Measurements from ENCODE around the gene C5orf46. TPM values are rescaled to one million over a fixed set of nuclear protein-coding genes. Genes with fewer than 3 reads are reported as not detected.
"Not testable (repeated sequence)": the region's sequence is repeated elsewhere in the genome, so short reads cannot be mapped to it uniquely, and the experiment has no call there.

Gene C5orf46
- total RNA-seq, 4 donors from 2014 or later = not detected

GRCh38 chr5:147876141-147876540 is 30.2 kb downstream of the C5orf46 start:
- no peak overlapping the region for H3K27ac ChIP-seq
- H3K4me1 ChIP-seq = no peaks in the 10 kb centered on the region
- H3K36me3 ChIP-seq = no peaks in the 10 kb centered on the region
- DNase-seq (ENCODE audit: low spot score in 2 of 2) = no peak
- no peaks in the 10 kb centered on the region for H3K9me3 ChIP-seq
- no peak overlapping the region for H3K4me3 ChIP-seq
- TF ChIP-seq POLR2A (IDR thresholded peaks at IDR 0.05) (no peak), EP300 (IDR thresholded peaks at IDR 0.05) (no peak), CTCF (IDR thresholded peaks at IDR 0.05) (no peak)
- no peaks in the 10 kb centered on the region for H3K27me3 ChIP-seq

GRCh38 chr5:147874910-147875367 is 31.4 kb downstream of the C5orf46 start:
- Histone ChIP-seq H3K4me1 (no peaks in the 10 kb centered on the region), H3K36me3 (no peaks in the 10 kb centered on the region), H3K4me3 (no peak overlapping the region), H3K27me3 (no peaks in the 10 kb centered on the region), H3K9me3 (no peaks in the 10 kb centered on the region), H3K27ac (no peak overlapping the region)
- TF ChIP-seq CTCF (IDR thresholded peaks at IDR 0.05) = no peak
- TF ChIP-seq POLR2A (IDR thresholded peaks at IDR 0.05) = no peak
- no peak for TF ChIP-seq EP300 (IDR thresholded peaks at IDR 0.05)
- 25 to 29% methylated on average over 3 of the region's 3 CpGs for WGBS, 2 donors
- DNase-seq (ENCODE audit: low spot score in 2 of 2) = no peak

GRCh38 chr5:147874118-147874875 is 32.0 kb downstream of the C5orf46 start:
- 79 to 84% methylated on average over 8 of the region's 8 CpGs for WGBS, 2 donors
- not testable (repeated sequence) for H3K4me3 ChIP-seq; H3K27me3 ChIP-seq; H3K4me1 ChIP-seq; DNase-seq (ENCODE audit: low spot score in 2 of 2); H3K27ac ChIP-seq; H3K9me3 ChIP-seq; H3K36me3 ChIP-seq

GRCh38 chr5:147872744-147873435 is 33.4 kb downstream of the C5orf46 start:
- not testable (repeated sequence) for H3K36me3 ChIP-seq; H3K27ac ChIP-seq; H3K27me3 ChIP-seq; H3K4me1 ChIP-seq; H3K9me3 ChIP-seq; H3K4me3 ChIP-seq; DNase-seq (ENCODE audit: low spot score in 2 of 2)
- WGBS, 2 donors = 80 to 81% methylated on average over 16 of the region's 16 CpGs

- not testable (repeated sequence) for H3K36me3 ChIP-seq; H3K27ac ChIP-seq; H3K4me3 ChIP-seq; DNase-seq (ENCODE audit: low spot score in 2 of 2); H3K9me3 ChIP-seq; H3K27me3 ChIP-seq; H3K4me1 ChIP-seq
- 95 to 99% methylated on average over 13 to 18 of the region's 18 CpGs for WGBS, 2 donors
Measured at GRCh38 chr5:147871980-147872549, 34.3 kb downstream of the C5orf46 start.

- H3K36me3 ChIP-seq; H3K4me3 ChIP-seq; H3K4me1 ChIP-seq; H3K27ac ChIP-seq; H3K27me3 ChIP-seq; DNase-seq (ENCODE audit: low spot score in 2 of 2); H3K9me3 ChIP-seq: not testable (repeated sequence)
- 69 to 71% methylated on average over 6 of the region's 6 CpGs for WGBS, 2 donors
Measured at GRCh38 chr5:147869892-147870291, 36.4 kb downstream of the C5orf46 start.

GRCh38 chr5:147869112-147869511 is 37.2 kb downstream of the C5orf46 start:
- H3K4me1 ChIP-seq = no peaks in the 10 kb centered on the region
- H3K27ac ChIP-seq = no peak overlapping the region
- H3K27me3 ChIP-seq = no peaks in the 10 kb centered on the region
- no peak for DNase-seq (ENCODE audit: low spot score in 2 of 2)
- H3K36me3 ChIP-seq = no peaks in the 10 kb centered on the region
- 35 to 38% methylated on average over 4 of the region's 4 CpGs for WGBS, 2 donors
- no peak overlapping the region for H3K4me3 ChIP-seq
- TF ChIP-seq CTCF (IDR thresholded peaks at IDR 0.05) (no peak), EP300 (IDR thresholded peaks at IDR 0.05) (no peak), POLR2A (IDR thresholded peaks at IDR 0.05) (no peak)
- no peaks in the 10 kb centered on the region for H3K9me3 ChIP-seq

Measured in tibial nerve (tissue), 4 donors.